Mesenteric fat pad (tissue), 1 donor: Measurements from ENCODE around the gene TBC1D22A. TPM values are rescaled to one million over a fixed set of nuclear protein-coding genes. Genes with fewer than 3 reads are reported as not detected.

ENCODE experiments used
- total RNA-seq: library from RNA; stranded (reverse); fragmentation: NEBNext Ultra II Directional; extraction: Animal tissue kit (Norgen Biotek cat#: 25700); gene quantifications from one replicate; pipeline ENCODE4 v1.2.1, GENCODE V29; 2021
- donor health status: DM: yes; HTN: yes; CAD: no.

Gene TBC1D22A
- total RNA-seq, 1 donor from 2014 or later = 24.5 TPM

Other genes starting within 250 kb of the TBC1D22A start
- gene CELSR1, start 225.0 kb upstream of the TBC1D22A start, total RNA-seq = 1.8 TPM
- gene GRAMD4, start 142.3 kb upstream of the TBC1D22A start, total RNA-seq = 37.8 TPM
- 30.8 TPM for gene CERK, start 24.4 kb upstream of the TBC1D22A start, total RNA-seq